ENCODE measurements around the gene UBXN2A.

UBXN2A gene

GRCh38 chr2:23941644-23942043 lies 1.4 kb downstream of the UBXN2A start:
- 0 out of 2 replicates have a peak, but pooled peaks cover 5% of the 10 kb centered on the region for H3F3A ChIP-seq (ENCODE audit: insufficient read depth)
- H3K79me2 ChIP-seq (ENCODE audit: insufficient read depth, low read length), result peaks cover 46% of the 10 kb centered on the region
- H3K4me3 ChIP-seq (ENCODE audit: insufficient read depth, low read length, poor library complexity, severe bottlenecking), result peak overlapping the region; percentile 67
- H2AFZ ChIP-seq (ENCODE audit: low read depth, low read length, severe bottlenecking), result no peak overlapping the region
- no peaks in the 10 kb centered on the region for H3K9me2 ChIP-seq (replicated peaks; ENCODE audit: insufficient read depth, low read length)
- no peaks in the 10 kb centered on the region for H3K27me3 ChIP-seq (ENCODE audit: low read length)
- no peak for TF ChIP-seq CTCF (IDR thresholded peaks at IDR 0.05; ENCODE audit: insufficient read depth, low read length, poor library complexity, severe bottlenecking)
- no peak for TF ChIP-seq EZH2phosphoT487 (conservative IDR thresholded peaks at IDR 0.05; ENCODE audit: low read length)
- H3K27ac ChIP-seq (ENCODE audit: low read depth, low read length), result no peak overlapping the region
- H3K36me3 ChIP-seq (ENCODE audit: low read length), result no peaks in the 10 kb centered on the region
- H3K9ac ChIP-seq (ENCODE audit: low read length), result no peak overlapping the region; the same call in 1 of the 2 replicates
- no peaks in the 10 kb centered on the region for H4K20me1 ChIP-seq (ENCODE audit: low read depth, low read length)
- no peaks in the 10 kb centered on the region for H3K9me3 ChIP-seq (ENCODE audit: insufficient read depth, low read length)
- H3K4me2 ChIP-seq (ENCODE audit: low read depth, low read length, poor library complexity, severe bottlenecking), result peak overlapping the region; percentile 95

- Histone ChIP-seq H3K79me2 (ENCODE audit: insufficient read depth, low read length) (peaks cover 63% of the 10 kb centered on the region), H3K9me3 (ENCODE audit: insufficient read depth, low read length) (no peaks in the 10 kb centered on the region), H3K9me2 (replicated peaks; ENCODE audit: insufficient read depth, low read length) (no peaks in the 10 kb centered on the region), H3K27me3 (ENCODE audit: low read length) (no peaks in the 10 kb centered on the region), H3K27ac (ENCODE audit: low read depth, low read length) (no peak overlapping the region), H3F3A (ENCODE audit: insufficient read depth) (0 out of 2 replicates have a peak, but pooled peaks cover 5% of the 10 kb centered on the region), H3K9ac (ENCODE audit: low read length) (no peak overlapping the region), H4K20me1 (ENCODE audit: low read depth, low read length) (no peaks in the 10 kb centered on the region), H3K4me2 (ENCODE audit: low read depth, low read length, poor library complexity, severe bottlenecking) (no peak overlapping the region), H3K4me3 (ENCODE audit: insufficient read depth, low read length, poor library complexity, severe bottlenecking) (no peak overlapping the region), H3K36me3 (ENCODE audit: low read length) (no peaks in the 10 kb centered on the region), H2AFZ (ENCODE audit: low read depth, low read length, severe bottlenecking) (no peak overlapping the region)
- no peak for TF ChIP-seq CTCF (IDR thresholded peaks at IDR 0.05; ENCODE audit: insufficient read depth, low read length, poor library complexity, severe bottlenecking)
- no peak for TF ChIP-seq EZH2phosphoT487 (conservative IDR thresholded peaks at IDR 0.05; ENCODE audit: low read length)
These were observed 3.4 kb downstream of the UBXN2A start for GRCh38 chr2:23943666-23944065.

GRCh38 chr2:23944527-23944926 lies 4.3 kb downstream of the UBXN2A start:
- Histone ChIP-seq H3K79me2 (ENCODE audit: insufficient read depth, low read length) (peaks cover 65% of the 10 kb centered on the region), H3K9ac (ENCODE audit: low read length) (no peak overlapping the region), H4K20me1 (ENCODE audit: low read depth, low read length) (no peaks in the 10 kb centered on the region), H3K27ac (ENCODE audit: low read depth, low read length) (no peak overlapping the region), H3K27me3 (ENCODE audit: low read length) (no peaks in the 10 kb centered on the region), H3K4me3 (ENCODE audit: insufficient read depth, low read length, poor library complexity, severe bottlenecking) (no peak overlapping the region), H3K36me3 (ENCODE audit: low read length) (no peaks in the 10 kb centered on the region), H3K4me2 (ENCODE audit: low read depth, low read length, poor library complexity, severe bottlenecking) (no peak overlapping the region), H3K9me3 (ENCODE audit: insufficient read depth, low read length) (no peaks in the 10 kb centered on the region), H2AFZ (ENCODE audit: low read depth, low read length, severe bottlenecking) (no peak overlapping the region), H3K9me2 (replicated peaks; ENCODE audit: insufficient read depth, low read length) (no peaks in the 10 kb centered on the region), H3F3A (ENCODE audit: insufficient read depth) (0 out of 2 replicates have a peak, but pooled peaks cover 5% of the 10 kb centered on the region)
- TF ChIP-seq EZH2phosphoT487 (conservative IDR thresholded peaks at IDR 0.05; ENCODE audit: low read length), result no peak
- TF ChIP-seq CTCF (IDR thresholded peaks at IDR 0.05; ENCODE audit: insufficient read depth, low read length, poor library complexity, severe bottlenecking), result no peak
